Measurements from ENCODE around the gene UBR4. TPM values are rescaled to one million over a fixed set of nuclear protein-coding genes. Genes with fewer than 3 reads are reported as not detected.
"Not testable (repeated sequence)": the region's sequence is repeated elsewhere in the genome, so short reads cannot be mapped to it uniquely, and the experiment has no call there.

Gene UBR4
- total RNA-seq, 1 donor, result 193 TPM

DNA sequence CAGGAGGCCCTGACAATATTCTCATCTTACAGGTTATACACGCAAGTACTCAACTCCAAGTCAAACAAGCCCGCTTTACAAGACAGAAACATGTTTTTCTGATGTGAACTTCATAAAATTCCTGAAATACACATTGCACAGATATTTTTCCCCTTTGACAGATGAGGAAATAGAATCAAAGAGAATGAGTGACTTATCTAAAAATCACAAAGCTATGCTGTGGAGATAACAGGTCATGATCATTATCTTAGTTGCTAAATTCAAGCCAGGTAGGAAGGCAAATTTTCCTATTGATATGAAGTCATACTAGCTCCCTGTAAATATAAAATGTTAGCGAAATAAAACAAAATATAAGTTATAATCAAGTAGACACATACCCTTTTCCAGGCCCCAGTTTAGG, 18.3 kb downstream of the UBR4 start:
- DNase-seq (ENCODE audit: low read depth), result no peak
- TF ChIP-seq, protein P1, sequence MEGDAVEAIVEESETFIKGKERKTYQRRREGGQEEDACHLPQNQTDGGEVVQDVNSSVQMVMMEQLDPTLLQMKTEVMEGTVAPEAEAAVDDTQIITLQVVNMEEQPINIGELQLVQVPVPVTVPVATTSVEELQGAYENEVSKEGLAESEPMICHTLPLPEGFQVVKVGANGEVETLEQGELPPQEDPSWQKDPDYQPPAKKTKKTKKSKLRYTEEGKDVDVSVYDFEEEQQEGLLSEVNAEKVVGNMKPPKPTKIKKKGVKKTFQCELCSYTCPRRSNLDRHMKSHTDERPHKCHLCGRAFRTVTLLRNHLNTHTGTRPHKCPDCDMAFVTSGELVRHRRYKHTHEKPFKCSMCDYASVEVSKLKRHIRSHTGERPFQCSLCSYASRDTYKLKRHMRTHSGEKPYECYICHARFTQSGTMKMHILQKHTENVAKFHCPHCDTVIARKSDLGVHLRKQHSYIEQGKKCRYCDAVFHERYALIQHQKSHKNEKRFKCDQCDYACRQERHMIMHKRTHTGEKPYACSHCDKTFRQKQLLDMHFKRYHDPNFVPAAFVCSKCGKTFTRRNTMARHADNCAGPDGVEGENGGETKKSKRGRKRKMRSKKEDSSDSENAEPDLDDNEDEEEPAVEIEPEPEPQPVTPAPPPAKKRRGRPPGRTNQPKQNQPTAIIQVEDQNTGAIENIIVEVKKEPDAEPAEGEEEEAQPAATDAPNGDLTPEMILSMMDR (IDR thresholded peaks at IDR 0.05; ENCODE audit: insufficient read depth, low read depth, low read length), result no peak
- no peak overlapping the region for H3K4me3 ChIP-seq (ENCODE audit: low read depth, low read length)

DNA sequence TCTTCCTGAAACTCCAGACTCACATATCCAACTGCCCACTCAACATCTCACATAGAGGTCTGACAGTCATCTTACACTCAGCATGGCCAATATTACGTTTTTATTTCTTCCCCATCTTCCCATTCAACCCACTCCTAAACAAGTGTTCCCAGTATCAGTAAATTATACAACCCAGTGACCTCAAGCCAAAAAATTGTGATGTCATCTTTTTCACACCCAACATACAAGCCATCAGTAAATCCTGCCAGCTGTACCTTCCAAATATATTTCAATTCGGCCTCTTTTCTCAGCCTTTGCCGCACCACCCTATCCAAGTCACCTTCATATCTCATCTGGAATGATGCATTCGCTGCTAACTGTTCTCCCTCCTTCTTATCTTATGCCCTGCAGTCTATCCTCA, 19.6 kb downstream of the UBR4 start:
- TF ChIP-seq, protein P1 (IDR thresholded peaks at IDR 0.05; ENCODE audit: insufficient read depth, low read depth, low read length), result no peak
- no peak overlapping the region for H3K4me3 ChIP-seq (ENCODE audit: low read depth, low read length)

GRCh38 chr1:19189270-19189669, 20.8 kb downstream of the UBR4 start:
- no peak overlapping the region for H3K4me3 ChIP-seq (ENCODE audit: low read depth, low read length)
- no peak for DNase-seq (ENCODE audit: low read depth)
- TF ChIP-seq, protein P1 (IDR thresholded peaks at IDR 0.05; ENCODE audit: insufficient read depth, low read depth, low read length), result no peak

More for the DNA sequence above, 19.6 kb downstream of the UBR4 start:
- DNase-seq (ENCODE audit: low read depth), result no peak

DNA sequence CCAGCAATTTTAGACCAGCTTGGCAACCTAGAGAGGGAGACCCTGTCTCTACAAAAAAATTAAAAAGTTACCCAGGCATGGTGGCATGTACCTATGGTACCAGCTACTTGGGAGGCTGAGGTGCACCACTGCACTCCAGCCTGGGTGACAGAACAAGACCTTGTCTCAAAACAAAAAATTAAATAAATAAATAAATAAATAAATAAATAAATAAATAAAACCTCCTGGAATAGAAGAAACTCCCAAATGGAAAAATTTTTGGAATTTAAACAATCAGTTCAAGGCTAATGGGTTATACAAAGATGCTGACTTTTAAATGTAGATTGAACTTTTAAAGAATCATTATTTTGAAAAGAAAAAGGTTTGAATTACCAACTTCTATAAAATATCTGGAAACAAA, 22.2 kb downstream of the UBR4 start:
- DNase-seq (ENCODE audit: low read depth), result no peak
- TF ChIP-seq, protein P1 (IDR thresholded peaks at IDR 0.05; ENCODE audit: insufficient read depth, low read depth, low read length), result no peak
- H3K4me3 ChIP-seq (ENCODE audit: low read depth, low read length), result no peak overlapping the region

DNA sequence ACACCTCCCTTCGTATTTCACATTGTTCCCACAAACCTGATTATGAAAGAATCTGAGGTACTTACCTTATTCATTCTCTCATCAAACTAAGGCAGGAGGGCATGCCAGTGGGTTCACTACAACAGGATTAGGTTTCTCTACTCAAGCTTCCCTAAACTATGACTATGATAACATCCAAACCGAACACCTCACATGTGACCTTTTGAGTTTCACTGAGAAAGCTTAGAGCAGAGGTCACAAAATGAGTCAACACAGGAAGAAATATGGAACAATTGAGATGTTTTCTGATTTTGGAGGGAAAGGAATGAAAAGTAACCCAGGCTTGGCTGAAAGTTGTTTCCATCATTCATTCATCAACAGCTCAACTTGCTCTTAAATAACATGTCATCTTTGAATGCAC, 24.1 kb downstream of the UBR4 start:
- TF ChIP-seq, protein P1 (IDR thresholded peaks at IDR 0.05; ENCODE audit: insufficient read depth, low read depth, low read length), result no peak
- H3K4me3 ChIP-seq (ENCODE audit: low read depth, low read length), result no peak overlapping the region
- DNase-seq (ENCODE audit: low read depth), result no peak

GRCh38 chr1:19182223-19182622, 27.8 kb downstream of the UBR4 start:
- H3K4me3 ChIP-seq (ENCODE audit: low read depth, low read length), result no peak overlapping the region
- TF ChIP-seq, protein P1 (IDR thresholded peaks at IDR 0.05; ENCODE audit: insufficient read depth, low read depth, low read length), result no peak
- DNase-seq (ENCODE audit: low read depth), result no peak

DNA sequence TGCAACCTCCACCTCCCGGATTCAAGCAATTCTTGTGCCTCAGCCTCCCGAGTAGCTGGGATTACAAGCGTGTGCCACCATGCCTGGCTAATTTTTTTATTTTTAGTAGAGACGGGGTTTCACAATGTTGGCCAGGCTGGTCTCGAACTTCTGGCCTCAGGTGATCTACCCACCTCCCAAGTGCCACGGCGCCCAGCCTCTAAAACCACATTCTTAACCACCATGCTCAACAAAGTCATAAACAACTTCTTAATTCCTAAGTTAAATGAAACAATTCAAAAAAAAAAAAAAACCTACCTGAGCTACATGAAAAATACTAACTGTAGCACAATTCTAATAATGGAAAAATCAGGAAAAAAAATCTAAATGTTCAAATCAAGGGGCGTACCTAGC, 29.8 kb downstream of the UBR4 start:
- DNase-seq (ENCODE audit: low read depth); H3K4me3 ChIP-seq (ENCODE audit: low read depth, low read length): not testable (repeated sequence)

Measured in fibroblast of villous mesenchyme (primary cell).